T1000 (cell line): ENCODE results near the gene LGALS12.

Experiments
- DNase-seq: peaks from one replicate; lab custom pipeline; 2025; ENCODE audit warnings: mixed read lengths; lab: John Stamatoyannopoulos, UW

Gene LGALS12

GRCh38 chr11:63560506-63561180 is 54.8 kb downstream of the LGALS12 start:
- peak; percentile 5 for DNase-seq

- no peak for DNase-seq
Observed at GRCh38 chr11:63563201-63564055, 57.5 kb downstream of the LGALS12 start, which contains the start of gene PLAAT2. Gene PLAAT2, minus strand, starts transcription at chr11:63563379. Its CDS starts 55 bp downstream, at chr11:63563324.

GRCh38 chr11:63564056-63564774 is 58.3 kb downstream of the LGALS12 start:
- no peak for DNase-seq

GRCh38 chr11:63564784-63565350 is 59.0 kb downstream of the LGALS12 start:
- DNase-seq: no peak
